Measurements from ENCODE around the gene DPM3.
A peak's percentile ranks its signal among the peaks of the same experiment; 100 is the strongest.
"Not testable (repeated sequence)": the region's sequence is repeated elsewhere in the genome, so short reads cannot be mapped to it uniquely, and the experiment has no call there.

Gene DPM3, protein sequence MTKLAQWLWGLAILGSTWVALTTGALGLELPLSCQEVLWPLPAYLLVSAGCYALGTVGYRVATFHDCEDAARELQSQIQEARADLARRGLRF
- 2.3 to 8.6 (median 4.7) reads per million in 17 experiments for total RNA-seq

DNA sequence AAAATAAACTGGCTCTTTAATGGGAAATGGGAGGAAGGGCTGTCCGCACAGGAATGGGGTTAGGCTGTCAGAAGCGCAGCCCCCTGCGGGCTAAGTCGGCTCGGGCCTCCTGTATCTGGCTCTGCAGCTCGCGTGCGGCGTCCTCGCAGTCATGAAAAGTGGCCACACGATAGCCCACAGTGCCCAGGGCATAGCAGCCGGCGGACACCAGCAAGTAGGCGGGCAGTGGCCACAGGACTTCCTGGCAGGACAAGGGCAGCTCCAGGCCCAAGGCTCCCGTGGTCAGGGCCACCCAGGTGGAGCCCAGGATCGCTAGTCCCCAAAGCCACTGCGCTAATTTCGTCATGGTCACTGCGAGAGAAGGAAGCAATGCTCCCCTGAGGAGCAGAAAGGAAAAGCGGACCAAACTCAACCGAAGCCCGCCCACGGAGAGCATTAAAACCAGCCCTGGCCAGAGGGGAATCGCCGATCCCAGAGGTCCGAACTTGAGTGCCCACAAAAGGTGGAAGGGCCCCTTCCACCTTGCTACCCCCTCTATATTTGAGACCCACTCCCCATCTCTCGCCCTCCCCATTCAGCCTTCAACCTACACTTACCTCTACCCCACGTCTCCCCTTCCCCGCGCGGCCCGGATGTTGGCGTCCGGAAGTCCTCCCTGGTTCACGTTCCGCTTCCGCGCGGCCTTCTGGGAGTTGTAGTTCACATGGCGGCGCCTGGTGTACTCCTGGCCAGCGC, at the start of gene DPM3:
Gene DPM3 (minus strand): TSS at position 637 of the 735 bp plus-strand sequence. CDS start 291 bp downstream, at position 346.
- peak; percentile 92 to 95 (median 94) for DNase-seq

DNA sequence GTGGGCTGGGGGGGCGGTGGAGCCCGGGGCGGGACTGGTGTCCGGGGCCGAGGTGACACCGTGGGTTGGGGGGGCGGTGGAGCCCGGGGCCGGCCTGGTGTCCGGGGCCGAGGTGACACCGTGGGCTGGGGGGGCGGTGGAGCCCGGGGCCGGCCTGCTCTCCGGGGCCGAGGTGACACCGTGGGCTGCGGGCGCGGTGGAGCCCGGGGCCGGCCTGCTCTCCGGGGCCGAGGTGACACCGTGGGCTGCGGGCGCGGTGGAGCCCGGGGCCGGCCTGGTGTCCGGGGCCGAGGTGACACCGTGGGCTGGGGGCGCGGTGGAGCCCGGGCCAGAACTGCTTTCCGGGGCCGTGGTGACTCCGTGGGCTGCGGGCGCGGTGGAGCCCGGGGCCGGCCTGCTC, 49.6 kb upstream of the DPM3 start:
- not testable (repeated sequence) for DNase-seq

DNA sequence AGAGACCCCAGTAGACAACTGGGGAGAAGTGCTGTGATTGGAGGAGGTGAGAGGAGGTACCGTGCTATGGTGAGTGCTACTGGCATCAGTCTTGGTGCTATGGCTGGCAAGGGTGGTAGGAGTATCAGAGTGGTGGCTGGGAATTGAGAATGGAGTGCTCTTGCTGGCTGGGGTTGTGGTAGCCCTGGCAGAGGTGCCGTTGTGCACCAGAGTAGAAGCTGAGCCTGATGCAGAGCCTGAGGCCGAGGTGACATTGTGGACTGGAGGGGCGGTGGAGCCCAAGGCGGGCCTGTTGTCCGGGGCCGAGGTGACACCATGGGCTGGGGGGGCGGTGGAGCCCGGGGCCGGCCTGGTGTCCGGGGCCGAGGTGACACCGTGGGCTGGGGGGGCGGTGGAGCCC, 47.9 kb upstream of the DPM3 start:
- peak in 1 of 4 experiments; percentile 1 for DNase-seq

DNA sequence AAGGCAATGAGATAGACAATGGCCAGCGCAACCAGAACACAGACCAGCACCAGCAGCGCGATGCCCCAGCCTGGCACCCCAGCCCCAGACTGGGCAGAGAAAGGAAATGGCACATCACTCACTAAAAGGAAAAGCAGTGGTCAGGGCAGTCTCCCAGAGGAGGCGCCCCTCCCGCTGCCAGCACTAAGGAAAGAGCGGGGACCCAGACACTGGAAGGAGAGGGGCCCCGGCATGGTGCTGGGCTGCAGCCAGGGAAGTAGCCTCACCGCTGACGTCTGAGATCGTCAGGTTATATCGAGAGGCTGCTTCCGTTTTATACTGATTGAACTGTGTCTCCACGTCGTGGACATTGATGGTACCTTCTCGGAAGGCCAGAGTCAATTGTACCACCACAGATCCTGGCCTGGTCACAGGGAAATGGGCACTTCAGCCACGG, 47.1 kb upstream of the DPM3 start:
- peak in 1 of 4 experiments; percentile 3 for DNase-seq

DNA sequence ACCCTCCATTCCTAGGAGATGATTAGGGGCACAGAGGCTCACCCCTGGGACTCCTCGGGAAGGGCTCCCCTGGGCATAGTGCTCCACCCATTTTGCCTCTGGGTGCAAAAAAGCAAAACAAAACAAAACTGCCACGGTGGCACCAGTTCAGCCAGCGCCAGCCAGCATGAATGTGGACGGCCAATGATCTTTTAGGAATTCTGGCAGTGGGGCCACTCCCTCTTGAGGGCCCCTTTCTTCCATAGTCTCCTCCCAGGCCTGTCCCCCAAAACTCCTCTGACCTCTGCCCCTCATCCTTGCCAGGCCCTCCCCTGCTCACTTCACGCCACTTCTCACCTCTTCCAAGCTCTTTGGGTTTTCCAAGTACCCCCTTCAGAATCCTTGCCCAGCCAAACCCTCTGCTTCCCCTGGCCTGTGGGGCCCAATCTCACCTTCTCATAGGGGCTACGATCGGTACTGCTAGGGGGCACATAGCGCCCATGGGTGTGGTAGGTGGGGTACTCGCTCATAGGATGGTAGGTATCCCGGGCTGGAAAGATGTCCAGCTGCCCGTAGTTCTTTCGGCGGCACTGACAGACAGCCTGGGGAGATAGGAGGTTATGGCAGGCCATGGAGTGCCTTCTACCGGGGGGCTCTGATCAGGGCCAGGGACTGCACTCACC, 46.6 kb upstream of the DPM3 start:
- DNase-seq: peak in 1 of 4 experiments; percentile 0

DNA sequence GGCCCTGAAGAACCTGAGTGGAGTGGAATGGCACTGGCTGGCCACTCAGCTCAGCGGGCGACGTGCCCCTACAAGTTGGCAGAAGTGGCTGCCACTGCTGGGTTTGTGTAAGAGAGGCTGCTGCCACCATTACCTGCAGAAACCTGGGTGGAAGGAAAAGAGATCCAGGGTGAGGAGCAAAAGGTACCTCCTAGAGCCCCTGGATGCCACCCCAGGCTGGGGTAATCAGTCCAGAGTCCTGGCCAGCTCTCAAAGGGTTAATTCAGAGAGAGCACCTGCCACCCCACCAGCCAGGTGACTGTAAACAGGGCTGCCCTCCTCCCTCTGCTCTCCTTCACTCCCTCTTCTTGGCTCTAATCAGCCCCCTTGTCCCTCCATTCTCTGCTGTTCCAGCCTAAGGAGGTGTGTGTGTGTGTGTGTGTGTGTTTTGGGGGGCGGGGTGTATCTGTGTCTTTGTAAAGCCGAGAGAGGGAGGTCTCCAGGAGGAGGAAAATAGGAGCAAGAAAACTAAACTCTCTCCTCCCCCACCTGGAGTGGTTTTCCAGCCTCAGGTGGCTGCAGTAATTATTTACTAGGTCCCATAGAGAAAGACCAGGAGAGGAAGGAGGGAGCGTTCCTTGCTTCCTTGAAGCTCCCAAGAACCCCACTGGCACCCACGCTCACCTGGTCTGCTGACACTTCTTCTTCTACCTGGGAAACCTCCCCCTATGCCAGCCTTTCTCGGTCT, 45.9 kb upstream of the DPM3 start:
- no peak for DNase-seq

DNA sequence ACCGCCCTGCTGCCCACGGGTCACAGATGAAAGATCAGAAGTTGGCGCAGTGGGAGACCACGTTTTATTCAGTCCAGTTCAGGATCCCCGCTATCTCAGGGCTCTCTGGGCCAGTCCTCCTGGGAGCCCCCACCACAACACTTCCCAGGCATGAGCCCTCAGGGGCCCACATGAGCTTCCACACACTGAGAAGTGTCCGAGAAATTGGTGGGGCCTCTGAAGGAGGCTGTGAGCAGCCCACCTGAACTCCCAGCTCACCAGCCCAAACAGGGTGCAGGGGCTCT, 45.4 kb upstream of the DPM3 start:
- no peak for DNase-seq

DNA sequence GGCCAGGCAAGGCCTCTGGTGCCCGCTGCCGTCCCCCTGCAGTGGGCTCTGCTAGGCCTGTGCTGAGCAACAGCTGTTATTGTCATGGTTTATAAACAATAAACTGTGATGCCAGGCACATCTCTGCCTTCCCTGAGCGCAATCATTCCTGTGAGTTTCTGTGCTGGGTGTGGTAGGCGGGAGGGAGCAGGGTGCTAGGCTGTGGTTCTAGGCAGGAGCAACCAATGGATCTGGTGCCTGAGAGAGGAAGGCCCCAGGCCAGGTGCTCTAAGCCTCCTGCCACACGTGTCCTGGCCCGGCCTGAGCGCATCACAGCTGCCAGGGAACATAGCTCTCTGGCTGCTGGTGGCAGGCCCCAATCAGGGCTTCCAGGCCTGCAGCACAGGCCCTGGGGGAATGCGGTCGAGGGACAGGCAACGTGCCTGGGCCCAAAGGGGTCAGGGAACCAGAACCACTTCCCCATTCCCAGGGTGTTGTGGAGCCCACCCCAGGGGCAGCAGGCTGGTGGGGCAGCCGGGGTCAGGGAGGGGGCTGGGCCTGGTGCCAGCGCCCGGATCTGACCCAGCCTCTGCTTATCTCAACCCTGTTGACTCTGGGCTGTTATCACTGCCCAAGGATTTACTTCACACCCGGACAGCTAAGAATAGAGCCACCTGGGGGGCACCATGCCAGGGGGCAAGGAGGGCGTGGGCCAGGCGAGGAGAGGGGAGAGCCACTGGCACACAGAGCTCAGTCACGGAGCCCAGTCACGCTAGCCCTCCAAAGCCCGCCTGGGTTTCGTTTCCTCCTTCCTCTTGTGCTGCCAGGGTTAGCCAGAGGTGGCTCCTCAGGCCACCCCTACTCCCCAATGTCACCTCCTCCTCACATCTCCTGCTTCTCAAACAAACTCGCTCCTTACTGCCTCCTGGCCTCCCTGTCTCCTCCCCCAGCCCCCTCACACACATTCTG, 44.8 kb upstream of the DPM3 start:
- peak; percentile 84 to 91 (median 90) for DNase-seq

DNA sequence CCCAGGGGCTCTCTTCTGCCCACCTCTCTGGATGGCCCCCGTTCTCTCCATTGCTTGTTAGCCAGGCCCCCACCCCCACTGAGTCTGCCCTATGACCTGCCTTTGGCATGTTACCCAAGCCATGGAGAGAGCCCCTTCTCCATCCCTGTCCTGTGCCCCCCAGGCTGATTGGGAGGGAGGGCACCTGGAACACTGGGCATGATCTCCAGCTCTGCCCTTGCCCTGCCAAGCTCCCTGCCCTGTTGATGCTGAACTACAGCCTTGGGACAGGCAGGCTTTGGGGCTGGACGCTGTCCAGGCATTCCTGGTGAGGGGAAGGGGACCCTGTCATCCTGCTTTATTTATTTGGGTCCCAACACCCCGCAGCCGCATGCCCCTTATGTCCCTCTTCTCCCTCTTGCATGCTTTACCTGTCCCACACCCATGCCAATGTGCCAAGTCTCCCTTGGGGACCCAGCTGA, 44.0 kb upstream of the DPM3 start:
- DNase-seq: no peak

DNA sequence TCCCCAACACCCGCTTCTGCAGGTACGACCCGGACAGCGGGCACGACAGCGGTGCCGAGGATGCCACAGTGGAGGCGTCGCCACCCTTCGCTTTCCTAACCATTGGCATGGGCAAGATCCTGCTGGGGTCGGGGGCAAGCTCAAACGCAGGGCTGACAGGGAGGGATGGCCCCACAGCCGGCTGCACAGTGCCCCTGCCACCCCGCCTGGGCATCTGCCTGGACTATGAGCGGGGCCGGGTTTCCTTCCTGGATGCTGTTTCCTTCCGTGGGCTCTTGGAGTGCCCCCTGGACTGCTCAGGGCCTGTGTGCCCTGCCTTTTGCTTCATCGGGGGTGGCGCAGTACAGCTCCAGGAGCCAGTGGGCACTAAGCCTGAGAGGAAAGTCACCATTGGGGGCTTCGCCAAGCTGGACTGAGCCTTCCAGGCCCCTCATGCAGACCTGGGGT, 43.5 kb upstream of the DPM3 start:
- DNase-seq: no peak

DNA sequence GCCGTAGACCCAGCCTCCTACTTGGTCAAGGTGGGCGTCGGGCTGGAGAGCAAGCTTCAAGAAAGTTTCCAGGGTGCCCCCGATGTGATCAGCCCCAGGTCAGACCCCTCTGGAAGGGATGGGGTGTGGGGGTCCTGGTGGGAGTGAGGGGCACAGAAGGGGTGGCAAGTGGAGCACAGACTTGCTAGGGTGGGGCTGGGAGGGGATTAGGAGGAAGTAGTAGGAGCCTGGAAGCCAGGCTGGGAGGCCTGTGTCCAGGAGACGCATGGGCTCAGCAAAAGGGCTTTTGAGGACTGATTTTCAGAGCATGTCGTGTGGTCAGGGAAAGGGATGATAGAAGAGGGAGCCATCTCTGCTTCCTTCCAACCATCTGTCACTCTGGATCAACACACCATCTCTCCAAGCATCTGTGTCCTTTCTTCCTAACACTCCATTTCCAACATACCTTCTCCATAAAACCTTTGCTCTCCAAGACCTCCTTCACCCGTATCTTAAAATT, 41.8 kb upstream of the DPM3 start:
- DNase-seq: no peak

DNA sequence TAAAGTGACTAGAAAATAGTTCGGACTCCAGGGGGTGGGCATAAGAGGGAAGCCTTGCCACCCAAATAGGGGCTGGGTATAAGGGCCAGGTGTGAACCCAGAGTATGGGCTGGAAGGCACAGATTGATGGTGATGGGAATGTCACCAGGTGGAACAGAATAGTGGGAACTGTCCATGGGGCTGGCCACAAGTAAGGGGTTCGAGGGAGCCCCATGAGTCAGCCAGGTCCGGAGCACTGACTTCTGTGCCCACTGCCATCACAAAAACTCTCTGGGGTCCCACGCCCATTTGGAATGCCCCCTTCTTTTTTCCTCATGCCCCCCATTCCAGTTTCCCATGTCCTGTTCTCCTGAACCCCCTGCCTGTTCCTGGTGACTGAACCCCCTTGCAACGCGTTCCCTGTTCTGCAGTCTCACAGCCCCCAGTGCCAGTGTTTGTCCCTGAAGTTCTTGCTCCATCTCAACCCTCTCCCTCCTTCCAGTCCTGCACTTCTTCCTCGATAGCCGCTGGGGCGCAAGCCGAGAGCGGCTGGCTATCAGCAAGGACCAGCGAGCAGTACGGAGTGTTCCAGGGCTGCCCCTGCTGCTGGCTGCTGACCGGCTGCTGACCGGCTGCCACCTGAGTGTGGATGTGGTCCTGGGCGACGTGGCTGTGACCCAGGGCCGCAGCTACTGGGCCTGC, 41.2 kb upstream of the DPM3 start:
- DNase-seq: no peak

DNA sequence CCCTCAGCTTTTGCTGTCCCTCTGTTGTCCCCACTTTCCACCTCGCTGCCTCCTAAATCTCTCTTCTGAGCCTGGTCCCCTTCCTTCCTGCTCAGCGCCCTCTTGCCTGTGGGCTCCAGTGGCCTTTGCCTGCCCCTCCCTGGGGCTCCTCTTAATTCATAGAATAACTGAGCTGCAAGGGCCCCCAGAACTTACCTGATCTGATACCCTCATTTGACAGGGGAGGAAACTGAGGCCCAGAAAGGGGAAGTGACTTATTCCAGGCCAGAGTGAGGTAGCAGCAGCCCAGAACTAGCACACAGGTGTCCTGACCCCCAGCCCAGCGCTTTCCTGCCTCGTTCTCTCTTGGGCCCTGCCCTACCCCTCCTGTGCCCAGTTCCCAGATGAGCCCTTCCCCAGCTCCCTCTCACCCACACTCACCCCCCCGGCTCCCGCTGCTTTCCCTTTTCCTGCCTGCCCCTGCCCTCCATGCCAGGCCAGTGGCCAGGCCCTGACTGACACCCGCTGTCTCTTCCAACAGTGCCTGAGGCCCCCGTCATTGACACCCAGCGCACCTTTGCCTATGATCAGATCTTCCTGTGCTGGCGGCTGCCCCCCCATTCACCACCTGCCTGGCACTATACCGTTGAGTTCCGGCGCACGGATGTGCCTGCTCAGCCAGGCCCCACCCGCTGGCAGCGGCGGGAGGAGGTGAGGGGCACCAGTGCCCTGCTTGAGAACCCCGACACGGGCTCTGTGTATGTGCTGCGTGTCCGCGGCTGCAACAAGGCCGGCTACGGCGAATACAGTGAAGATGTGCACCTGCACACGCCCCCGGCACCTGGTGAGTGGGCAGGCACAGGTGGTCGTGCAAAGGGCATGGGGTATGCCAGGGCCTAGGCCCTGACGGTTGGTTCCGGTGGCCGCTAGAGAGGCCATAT, 39.0 kb upstream of the DPM3 start:
- DNase-seq: no peak

DNA sequence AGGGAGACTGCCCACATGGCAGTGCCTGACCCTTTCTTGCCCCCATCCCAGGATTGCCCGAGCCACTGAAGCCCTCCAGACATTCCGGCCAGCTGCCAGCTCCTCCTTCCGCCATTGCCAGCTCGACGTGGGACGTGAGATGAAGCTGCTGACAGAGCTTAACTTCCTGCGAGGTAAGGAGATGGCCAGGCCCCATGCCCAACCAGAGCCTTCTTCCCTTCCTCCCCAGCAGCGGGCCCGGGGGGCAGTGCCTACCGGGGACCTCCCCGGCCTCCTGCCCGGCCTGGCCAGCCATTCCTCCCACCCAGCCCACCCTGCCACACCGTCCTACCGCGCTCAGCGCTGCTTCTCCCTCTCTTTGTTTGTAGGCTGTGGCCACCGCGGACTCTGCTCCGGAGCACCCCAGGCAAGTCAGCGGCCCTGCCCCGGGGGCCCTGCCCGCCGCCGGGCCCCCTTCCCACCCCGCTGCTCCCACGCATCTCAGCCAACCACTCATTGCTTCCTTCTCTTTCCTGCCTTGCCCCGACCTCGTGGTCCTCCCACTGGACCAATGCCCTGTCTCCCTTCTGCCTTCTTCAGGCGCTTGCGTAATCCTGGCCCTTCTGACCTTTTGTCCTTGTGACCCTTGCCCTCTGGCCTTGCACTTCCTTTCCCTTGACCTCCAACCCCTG, 38.2 kb upstream of the DPM3 start:
- DNase-seq: peak; percentile 57 to 82 (median 74)

DNA sequence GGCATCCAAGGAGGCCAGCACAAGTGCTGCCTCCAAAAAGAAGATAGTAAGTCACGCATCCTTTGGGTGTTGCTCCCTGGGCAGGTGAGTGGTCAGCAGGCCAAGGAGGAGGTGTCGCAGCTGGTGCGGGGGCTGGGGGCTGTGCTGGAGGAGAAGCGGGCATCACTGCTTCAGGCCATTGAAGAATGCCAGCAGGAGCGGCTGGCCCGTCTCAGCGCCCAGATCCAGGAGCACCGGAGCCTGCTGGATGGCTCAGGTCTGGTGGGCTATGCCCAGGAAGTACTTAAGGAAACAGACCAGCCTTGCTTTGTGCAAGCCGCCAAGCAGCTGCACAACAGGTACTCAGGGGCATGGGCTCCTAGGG, 37.6 kb upstream of the DPM3 start:
- no peak for DNase-seq

DNA sequence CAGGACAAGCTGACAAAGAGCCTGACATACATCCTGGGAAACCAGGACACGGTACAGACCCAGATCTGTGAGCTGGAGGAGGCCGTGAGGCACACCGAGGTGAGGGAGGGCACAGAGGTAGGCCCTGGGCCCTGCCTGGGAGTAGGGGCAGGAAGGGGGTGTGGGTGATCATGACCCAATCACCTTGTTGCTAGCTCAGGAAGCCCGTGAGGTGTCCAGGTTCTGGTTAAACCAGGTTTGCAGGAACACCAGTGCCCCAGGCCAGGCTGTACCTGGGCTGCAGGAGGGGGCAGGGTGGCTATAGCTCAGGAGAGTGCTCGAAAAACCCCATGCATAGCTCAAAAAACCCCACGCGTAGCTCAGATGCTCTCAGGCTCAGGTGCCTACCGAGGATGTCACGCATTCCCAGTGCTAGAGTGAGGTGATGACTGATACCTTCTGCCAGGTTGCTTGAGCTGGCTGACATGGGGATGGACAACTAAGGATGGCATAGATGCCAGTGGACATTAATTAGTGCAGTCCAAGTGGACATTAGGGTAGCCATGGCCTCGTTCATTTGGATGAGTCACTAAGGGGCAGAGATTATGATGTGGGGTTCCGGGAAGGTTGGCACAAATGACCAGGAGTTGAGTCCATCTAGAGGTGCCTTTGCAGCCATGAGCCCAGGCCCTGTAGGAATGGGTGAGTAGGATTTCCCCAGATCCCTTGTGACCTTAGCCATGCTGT, 37.0 kb upstream of the DPM3 start:
- DNase-seq: no peak

DNA sequence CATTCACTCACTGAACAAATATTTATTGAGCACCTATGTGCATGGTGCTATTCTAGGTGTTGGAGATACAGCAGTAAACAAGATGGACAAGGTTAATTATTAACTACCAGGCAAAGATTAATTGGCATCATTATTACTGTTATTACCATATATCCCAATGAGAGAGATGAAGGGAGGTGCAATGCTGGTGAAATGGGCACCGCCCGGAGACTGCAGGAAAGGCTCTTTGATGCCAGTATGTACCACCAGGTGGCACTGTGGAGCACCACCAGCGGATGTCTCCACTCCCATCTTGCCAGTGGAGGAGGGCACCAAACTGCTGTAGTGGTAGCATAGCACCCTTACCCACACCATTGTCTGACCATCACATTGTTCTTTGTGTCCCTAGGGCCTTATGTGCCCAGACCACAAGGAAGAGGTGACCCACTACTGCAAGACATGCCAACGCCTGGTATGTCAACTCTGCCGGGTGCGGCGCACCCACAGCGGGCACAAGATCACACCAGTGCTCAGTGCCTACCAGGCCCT, 36.3 kb upstream of the DPM3 start:
- DNase-seq: peak; percentile 87 to 92 (median 91)

DNA sequence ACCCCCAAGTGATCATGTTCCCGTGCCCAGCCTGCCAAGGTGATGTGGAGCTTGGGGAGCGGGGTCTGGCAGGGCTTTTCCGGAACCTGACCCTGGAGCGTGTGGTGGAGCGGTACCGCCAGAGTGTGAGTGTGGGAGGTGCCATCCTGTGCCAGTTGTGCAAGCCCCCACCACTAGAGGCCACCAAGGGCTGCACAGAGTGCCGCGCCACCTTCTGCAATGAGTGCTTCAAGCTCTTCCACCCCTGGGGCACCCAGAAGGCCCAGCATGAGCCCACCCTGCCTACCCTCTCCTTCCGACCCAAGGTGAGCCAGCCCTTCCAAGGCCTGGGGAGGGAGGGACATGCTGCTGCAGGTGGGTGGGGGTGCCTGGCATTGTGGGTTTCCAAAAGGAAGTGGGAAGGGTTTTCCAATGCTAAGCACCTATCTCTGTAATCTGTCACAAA, 35.6 kb upstream of the DPM3 start:
- peak in 3 of 4 experiments; percentile 31 to 54 (median 41) for DNase-seq
